PFSK-1 (cell line): ENCODE results near the gene ZNF830.

ENCODE experiments used
- POLR2AphosphoS5 ChIP-seq: IDR thresholded peaks from 2 replicates; pipeline ENCODE4 v1.6.1; 2012; ENCODE audit warnings: low read depth, mild to moderate bottlenecking, control low read depth, low read length, moderate library complexity
- REST ChIP-seq, 2 experiments: IDR thresholded peaks; 2 replicates each; pipeline versions ENCODE4 v1.6.1 to v1.8.0; 2011 to 2012; ENCODE audit warnings: low read depth in 2 of 2, low read length in 2 of 2, control low read depth in 1 of 2, inconsistent platforms in 1 of 2, mild to moderate bottlenecking in 1 of 2, moderate library complexity in 1 of 2; ENCODE audit not compliant: insufficient read depth in 1 of 2
- SIN3A ChIP-seq: IDR thresholded peaks from 2 replicates; pipeline ENCODE4 v1.6.1; 2012; ENCODE audit warnings: mild to moderate bottlenecking, low read length, moderate library complexity, borderline replicate concordance; ENCODE audit not compliant: insufficient read depth
- TAF1 ChIP-seq: IDR thresholded peaks from 2 replicates; pipeline ENCODE4 v1.6.1; 2012; ENCODE audit warnings: low read length, control low read depth, borderline replicate concordance; ENCODE audit not compliant: insufficient read depth

DNA sequence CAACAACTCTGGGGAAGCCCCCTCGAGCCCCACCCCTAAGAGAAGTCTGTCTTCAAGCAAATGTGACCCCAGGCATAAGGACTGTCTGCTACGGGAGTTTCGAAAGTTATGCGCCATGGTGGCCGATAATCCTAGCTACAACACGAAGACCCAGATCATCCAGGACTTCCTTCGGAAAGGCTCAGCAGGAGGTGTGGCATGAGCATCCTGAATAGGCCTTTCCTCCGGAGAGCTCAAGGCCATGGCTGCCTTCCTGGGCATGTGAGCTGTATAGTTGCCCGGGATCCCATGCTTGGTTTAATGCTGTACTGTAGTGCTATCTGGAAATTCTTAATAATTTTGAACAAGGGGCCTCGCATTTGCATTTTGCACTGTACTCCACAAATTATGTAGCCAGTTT, 28.1 kb downstream of the ZNF830 start:
- TF ChIP-seq TAF1, result no peak
- no peak for TF ChIP-seq POLR2AphosphoS5
- no peak for TF ChIP-seq REST (IDR thresholded peaks at IDR 0.05; ENCODE audit: insufficient read depth in 1 of 2, low read depth in 2 of 2, low read length in 2 of 2)
- no peak for TF ChIP-seq SIN3A
